Dendritic cell treated with granulocyte-macrophage colony-stimulating factor and Interleukin-4, amounts not matched to agents 40 ng/mL and 50 ng/mL, for 4 days (primary cell): Measurements from ENCODE around the gene FUZ.

Experiments used
- H3K27ac Mint-ChIP-seq: one replicate; pipeline ENCODE4 v1.8.0; 2022; ENCODE audit warnings: mild to moderate bottlenecking, mixed read lengths
- H3K27me3 Mint-ChIP-seq: one replicate; pipeline ENCODE4 v1.8.0; 2022; ENCODE audit warnings: mild to moderate bottlenecking, mixed read lengths
- H3K36me3 Mint-ChIP-seq: one replicate; pipeline ENCODE4 v1.8.0; 2022; ENCODE audit warnings: low read depth, mixed read lengths
- H3K4me1 Mint-ChIP-seq: one replicate; pipeline ENCODE4 v1.8.0; 2022; ENCODE audit warnings: low read depth, mixed read lengths
- H3K4me3 Mint-ChIP-seq: one replicate; pipeline ENCODE4 v1.8.0; 2022; ENCODE audit warnings: mild to moderate bottlenecking, moderate library complexity, mixed read lengths
- H3K9me3 Mint-ChIP-seq: one replicate; pipeline ENCODE4 v1.8.0; 2022; ENCODE audit warnings: mixed read lengths
- intact Hi-C: fragments of 100-400 bp; cut with micrococcal nuclease; formaldehyde crosslinking; loops from one replicate; pipeline ENCODE4 v1.15.0; 2022

FUZ gene

GRCh38 chr19:49855676-49856573 is 42.8 kb upstream of the FUZ start:
- no peak overlapping the region for H3K4me3 Mint-ChIP-seq
- intact Hi-C loops, result no loop called here
- H3K36me3 Mint-ChIP-seq, result peaks cover 71% of the 10 kb centered on the region
- peaks cover 33% of the 10 kb centered on the region for H3K4me1 Mint-ChIP-seq
- no peaks in the 10 kb centered on the region for H3K9me3 Mint-ChIP-seq
- peaks cover 12% of the 10 kb centered on the region for H3K27me3 Mint-ChIP-seq
- no peak overlapping the region for H3K27ac Mint-ChIP-seq

- intact Hi-C loops, result no loop called here
- Mint-ChIP-seq H3K4me1 (peaks cover 31% of the 10 kb centered on the region), H3K27ac (no peak overlapping the region), H3K36me3 (peaks cover 71% of the 10 kb centered on the region), H3K9me3 (peaks cover under 1% of the 10 kb centered on the region), H3K27me3 (peaks cover 12% of the 10 kb centered on the region), H3K4me3 (no peak overlapping the region)
Measured at GRCh38 chr19:49855277-49855675, 42.2 kb upstream of the FUZ start.

- H3K36me3 Mint-ChIP-seq, result peaks cover 66% of the 10 kb centered on the region
- H3K27ac Mint-ChIP-seq, result no peak overlapping the region
- intact Hi-C loops, result no loop called here
Measured at GRCh38 chr19:49854378-49855263, 41.5 kb upstream of the FUZ start.

GRCh38 chr19:49853852-49854377 is 40.8 kb upstream of the FUZ start:
- intact Hi-C loops, result no loop called here
- Mint-ChIP-seq H3K4me1 (peaks cover 43% of the 10 kb centered on the region), H3K4me3 (no peak overlapping the region), H3K27me3 (peaks cover 12% of the 10 kb centered on the region), H3K36me3 (peaks cover 64% of the 10 kb centered on the region), H3K27ac (no peak overlapping the region), H3K9me3 (peaks cover 14% of the 10 kb centered on the region)

More at GRCh38 chr19:49854378-49855263, 41.5 kb upstream of the FUZ start:
- no peak overlapping the region for H3K4me3 Mint-ChIP-seq
- H3K4me1 Mint-ChIP-seq, result peaks cover 37% of the 10 kb centered on the region
- peaks cover 7% of the 10 kb centered on the region for H3K9me3 Mint-ChIP-seq
- peaks cover 12% of the 10 kb centered on the region for H3K27me3 Mint-ChIP-seq

GRCh38 chr19:49852631-49853126 is 39.6 kb upstream of the FUZ start:
- peaks cover 54% of the 10 kb centered on the region for H3K36me3 Mint-ChIP-seq
- no peak overlapping the region for H3K27ac Mint-ChIP-seq
- peaks cover 17% of the 10 kb centered on the region for H3K9me3 Mint-ChIP-seq
- intact Hi-C loops, result no loop called here
- H3K4me3 Mint-ChIP-seq, result peak overlapping the region; percentile 76
- peaks cover 12% of the 10 kb centered on the region for H3K27me3 Mint-ChIP-seq
- peaks cover 53% of the 10 kb centered on the region for H3K4me1 Mint-ChIP-seq

GRCh38 chr19:49851456-49852259 is 38.6 kb upstream of the FUZ start:
- Mint-ChIP-seq H3K27me3 (peaks cover 12% of the 10 kb centered on the region), H3K4me3 (peak overlapping the region; percentile 76), H3K36me3 (peaks cover 44% of the 10 kb centered on the region), H3K4me1 (peaks cover 53% of the 10 kb centered on the region), H3K27ac (peak overlapping the region; percentile 98), H3K9me3 (peaks cover 17% of the 10 kb centered on the region)
- intact Hi-C loops, result no loop called here

GRCh38 chr19:49850487-49851342 is 37.6 kb upstream of the FUZ start, which contains the start of gene PTOV1:
Gene PTOV1 (plus strand): TSS chr19:49851159.
- peaks cover 12% of the 10 kb centered on the region for H3K27me3 Mint-ChIP-seq
- peaks cover 34% of the 10 kb centered on the region for H3K36me3 Mint-ChIP-seq
- intact Hi-C loops, result loop anchor here (1.0 kb wide), 1 partner anchor 37 kb away; the partner anchor contains the start of gene FUZ
- peaks cover 52% of the 10 kb centered on the region for H3K4me1 Mint-ChIP-seq
- H3K9me3 Mint-ChIP-seq, result peaks cover 17% of the 10 kb centered on the region
- H3K27ac Mint-ChIP-seq, result peak within 1 kb of the TSS; percentile 98
- H3K4me3 Mint-ChIP-seq, result peak within 1 kb of the TSS; percentile 89

- peaks cover 48% of the 10 kb centered on the region for H3K4me1 Mint-ChIP-seq
- peaks cover 17% of the 10 kb centered on the region for H3K9me3 Mint-ChIP-seq
- intact Hi-C loops, result loop anchor here (1.0 kb wide), 1 partner anchor 37 kb away; the partner anchor contains the start of gene FUZ
- peak overlapping the region; percentile 89 for H3K4me3 Mint-ChIP-seq
- peak overlapping the region; percentile 98 for H3K27ac Mint-ChIP-seq
- H3K36me3 Mint-ChIP-seq, result peaks cover 29% of the 10 kb centered on the region
- peaks cover 12% of the 10 kb centered on the region for H3K27me3 Mint-ChIP-seq
Measured at GRCh38 chr19:49850221-49850486, 37.1 kb upstream of the FUZ start.

GRCh38 chr19:49849433-49850220 is 36.5 kb upstream of the FUZ start:
- Mint-ChIP-seq H3K9me3 (peaks cover 17% of the 10 kb centered on the region), H3K4me3 (peak overlapping the region; percentile 89), H3K4me1 (peaks cover 52% of the 10 kb centered on the region), H3K27me3 (peaks cover 12% of the 10 kb centered on the region), H3K36me3 (peaks cover 24% of the 10 kb centered on the region), H3K27ac (peak overlapping the region; percentile 98)
- intact Hi-C loops, result loop anchor here (1.0 kb wide), 1 partner anchor 36 kb away; the partner anchor contains the start of gene FUZ

- Mint-ChIP-seq H3K27me3 (peaks cover 12% of the 10 kb centered on the region), H3K4me3 (peak overlapping the region; percentile 4), H3K9me3 (peaks cover 17% of the 10 kb centered on the region), H3K4me1 (peaks cover 56% of the 10 kb centered on the region), H3K27ac (peak overlapping the region; percentile 98), H3K36me3 (peaks cover 24% of the 10 kb centered on the region)
- intact Hi-C loops, result no loop called here
Measured at GRCh38 chr19:49848938-49849337, 35.8 kb upstream of the FUZ start.

- Mint-ChIP-seq H3K9me3 (peaks cover 17% of the 10 kb centered on the region), H3K4me3 (no peak overlapping the region), H3K4me1 (peaks cover 58% of the 10 kb centered on the region), H3K27me3 (peaks cover 12% of the 10 kb centered on the region), H3K27ac (peak overlapping the region; percentile 98), H3K36me3 (peaks cover 24% of the 10 kb centered on the region)
- intact Hi-C loops, result no loop called here
Measured at GRCh38 chr19:49847731-49848696, 34.9 kb upstream of the FUZ start.
